T follicular helper cell (primary cell): ENCODE measurements around the gene NKX2-3.

Source experiments
- DNase-seq: peaks from one replicate; pipeline ENCODE4 v3.0.0-alpha.2; 2020; ENCODE audit warnings: low read depth

Gene NKX2-3

GRCh38 chr10:99539120-99539519 lies 6.4 kb downstream of the NKX2-3 start:
- DNase-seq = no peak

- no peak for DNase-seq
Observed at GRCh38 chr10:99539820-99540219, 7.1 kb downstream of the NKX2-3 start.

- DNase-seq = no peak
Observed at GRCh38 chr10:99540306-99540656, 7.5 kb downstream of the NKX2-3 start.

- DNase-seq = no peak
Observed at GRCh38 chr10:99540657-99541531, 8.2 kb downstream of the NKX2-3 start.

- DNase-seq = no peak
Observed at GRCh38 chr10:99544322-99544721, 11.6 kb downstream of the NKX2-3 start.

GRCh38 chr10:99548041-99548530 lies 15.3 kb downstream of the NKX2-3 start:
- DNase-seq = no peak

- DNase-seq = no peak
Observed at GRCh38 chr10:99551158-99551557, 18.4 kb downstream of the NKX2-3 start.

GRCh38 chr10:99551616-99552015 lies 18.9 kb downstream of the NKX2-3 start:
- DNase-seq = no peak

GRCh38 chr10:99555371-99555770 lies 22.6 kb downstream of the NKX2-3 start:
- DNase-seq = no peak

GRCh38 chr10:99555825-99556523 lies 23.2 kb downstream of the NKX2-3 start:
- DNase-seq = no peak

GRCh38 chr10:99557044-99557443 lies 24.3 kb downstream of the NKX2-3 start:
- no peak for DNase-seq

- no peak for DNase-seq
Observed at GRCh38 chr10:99558708-99559107, 26.0 kb downstream of the NKX2-3 start.

- peak; percentile 14 for DNase-seq
Observed at GRCh38 chr10:99560277-99561126, 27.8 kb downstream of the NKX2-3 start.

- DNase-seq = no peak
Observed at GRCh38 chr10:99562631-99563030, 29.9 kb downstream of the NKX2-3 start.

GRCh38 chr10:99564361-99564760 lies 31.6 kb downstream of the NKX2-3 start:
- no peak for DNase-seq

GRCh38 chr10:99565166-99565565 lies 32.4 kb downstream of the NKX2-3 start:
- DNase-seq = no peak

GRCh38 chr10:99569253-99569939 lies 36.7 kb downstream of the NKX2-3 start:
- no peak for DNase-seq

GRCh38 chr10:99569961-99570360 lies 37.2 kb downstream of the NKX2-3 start:
- DNase-seq = no peak

- DNase-seq = no peak
Observed at GRCh38 chr10:99571816-99572215, 39.1 kb downstream of the NKX2-3 start.

- no peak for DNase-seq
Observed at GRCh38 chr10:99573790-99574189, 41.0 kb downstream of the NKX2-3 start.

- DNase-seq = no peak
Observed at GRCh38 chr10:99579971-99580370, 47.2 kb downstream of the NKX2-3 start.
